Esophagus muscularis mucosa (tissue), 4 donors: Measurements from ENCODE around the gene PPHLN1.

Experiments used
- EP300 ChIP-seq: sonication (generic); formaldehyde crosslinking; IDR thresholded peaks from one replicate; pipeline ENCODE4 v1.6.1; 2017; ENCODE audit warnings: antibody characterized with exemption
- POLR2A ChIP-seq: fragments of 450-650 bp; IDR thresholded peaks from one replicate; pipeline ENCODE4 v1.6.1; 2017; ENCODE audit warnings: antibody characterized with exemption, moderate library complexity, mild to moderate bottlenecking, low read depth
- POLR2AphosphoS5 ChIP-seq, 2 donors: sonication (generic); formaldehyde crosslinking; IDR thresholded peaks; one replicate each; pipeline ENCODE4 v1.6.1; 2017; ENCODE audit warnings: antibody characterized with exemption in 2 of 2
- TF ChIP-seq, protein P1 (sequence below), 3 experiments: fragments of 200-600 bp in 2 of 3; fragments of 450-650 bp in 1 of 3; sonication (generic) in 2 of 3; IDR thresholded peaks; one replicate each; pipeline ENCODE4 v1.5.1; 2017 to 2019; ENCODE audit warnings: antibody characterized with exemption in 3 of 3, mild to moderate bottlenecking in 2 of 3, moderate library complexity in 1 of 3

- TF ChIP-seq, protein P1, sequence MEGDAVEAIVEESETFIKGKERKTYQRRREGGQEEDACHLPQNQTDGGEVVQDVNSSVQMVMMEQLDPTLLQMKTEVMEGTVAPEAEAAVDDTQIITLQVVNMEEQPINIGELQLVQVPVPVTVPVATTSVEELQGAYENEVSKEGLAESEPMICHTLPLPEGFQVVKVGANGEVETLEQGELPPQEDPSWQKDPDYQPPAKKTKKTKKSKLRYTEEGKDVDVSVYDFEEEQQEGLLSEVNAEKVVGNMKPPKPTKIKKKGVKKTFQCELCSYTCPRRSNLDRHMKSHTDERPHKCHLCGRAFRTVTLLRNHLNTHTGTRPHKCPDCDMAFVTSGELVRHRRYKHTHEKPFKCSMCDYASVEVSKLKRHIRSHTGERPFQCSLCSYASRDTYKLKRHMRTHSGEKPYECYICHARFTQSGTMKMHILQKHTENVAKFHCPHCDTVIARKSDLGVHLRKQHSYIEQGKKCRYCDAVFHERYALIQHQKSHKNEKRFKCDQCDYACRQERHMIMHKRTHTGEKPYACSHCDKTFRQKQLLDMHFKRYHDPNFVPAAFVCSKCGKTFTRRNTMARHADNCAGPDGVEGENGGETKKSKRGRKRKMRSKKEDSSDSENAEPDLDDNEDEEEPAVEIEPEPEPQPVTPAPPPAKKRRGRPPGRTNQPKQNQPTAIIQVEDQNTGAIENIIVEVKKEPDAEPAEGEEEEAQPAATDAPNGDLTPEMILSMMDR (IDR thresholded peaks at IDR 0.05): no peak
- no peak for TF ChIP-seq EP300
- TF ChIP-seq POLR2A: no peak
- TF ChIP-seq POLR2AphosphoS5 (IDR thresholded peaks at IDR 0.05): no peak
Observed at GRCh38 chr12:42410340-42410739, 84.4 kb downstream of the PPHLN1 start.
